Activated naive CD8-positive, alpha-beta T cell (primary cell): ENCODE data around the gene LRMDA.

Experiments used
- H3K27ac Mint-ChIP-seq: one replicate; pipeline ENCODE4 v1.8.0; 2021; ENCODE audit warnings: mixed read lengths
- H3K27me3 Mint-ChIP-seq: one replicate; pipeline ENCODE4 v1.8.0; 2021; ENCODE audit warnings: mixed read lengths
- H3K36me3 Mint-ChIP-seq: one replicate; pipeline ENCODE4 v1.8.0; 2021; ENCODE audit warnings: mixed read lengths
- H3K4me1 Mint-ChIP-seq: one replicate; pipeline ENCODE4 v1.8.0; 2021; ENCODE audit warnings: low read depth, mixed read lengths
- H3K4me3 Mint-ChIP-seq: one replicate; pipeline ENCODE4 v1.8.0; 2021; ENCODE audit warnings: mild to moderate bottlenecking, mixed read lengths
- H3K9me3 Mint-ChIP-seq: one replicate; pipeline ENCODE4 v1.8.0; 2021; ENCODE audit warnings: low read depth, mixed read lengths

The LRMDA gene

DNA sequence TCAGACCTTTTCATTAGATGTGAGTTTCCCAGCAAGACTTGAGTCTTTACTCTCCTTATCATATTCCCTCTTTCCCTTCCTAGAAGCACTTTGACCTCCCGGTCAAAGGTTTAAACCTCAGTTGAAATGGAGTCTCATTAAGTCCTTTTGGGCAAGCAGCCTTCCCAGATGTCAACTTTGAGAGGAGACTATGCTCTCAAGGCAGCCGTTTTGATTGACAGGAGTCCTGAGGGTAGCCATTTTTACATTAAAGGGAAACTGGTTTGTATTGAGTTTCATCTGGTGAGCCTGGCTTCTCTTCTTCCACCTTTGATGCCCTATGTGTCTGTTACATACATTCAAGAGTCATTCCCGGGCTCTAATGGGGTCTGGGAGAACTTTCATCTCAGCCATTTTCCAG is 685.1 kb downstream of the LRMDA start:
- Mint-ChIP-seq H3K36me3 (no peaks in the 10 kb centered on the region), H3K9me3 (no peaks in the 10 kb centered on the region)

DNA sequence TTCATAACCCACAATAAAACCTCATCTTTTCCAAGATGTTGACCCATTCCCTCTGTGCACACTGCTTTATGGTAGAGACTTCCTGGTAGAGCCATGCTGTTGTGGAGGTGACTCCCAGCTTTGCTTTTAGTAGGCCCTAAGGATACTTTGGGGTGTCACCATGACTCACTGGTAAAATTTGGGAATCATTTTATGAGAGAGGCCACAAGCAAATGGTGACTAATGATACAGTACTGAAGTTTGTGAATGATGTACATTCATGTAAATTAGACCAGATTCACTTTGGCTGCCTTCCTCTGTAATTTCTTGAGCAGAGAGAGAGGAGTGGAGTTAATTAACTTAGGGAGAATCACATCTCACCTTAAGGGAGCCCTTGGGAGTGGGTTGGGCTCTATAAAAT is 686.5 kb downstream of the LRMDA start:
- no peaks in the 10 kb centered on the region for H3K9me3 Mint-ChIP-seq
- H3K4me1 Mint-ChIP-seq = no peaks in the 10 kb centered on the region
- H3K27ac Mint-ChIP-seq = no peak overlapping the region
- H3K36me3 Mint-ChIP-seq = no peaks in the 10 kb centered on the region
- H3K27me3 Mint-ChIP-seq = no peaks in the 10 kb centered on the region
- no peak overlapping the region for H3K4me3 Mint-ChIP-seq

More for the DNA sequence above, 685.1 kb downstream of the LRMDA start:
- H3K4me3 Mint-ChIP-seq = no peak overlapping the region
- H3K4me1 Mint-ChIP-seq = no peaks in the 10 kb centered on the region
- H3K27me3 Mint-ChIP-seq = peaks cover 1% of the 10 kb centered on the region
- no peak overlapping the region for H3K27ac Mint-ChIP-seq

DNA sequence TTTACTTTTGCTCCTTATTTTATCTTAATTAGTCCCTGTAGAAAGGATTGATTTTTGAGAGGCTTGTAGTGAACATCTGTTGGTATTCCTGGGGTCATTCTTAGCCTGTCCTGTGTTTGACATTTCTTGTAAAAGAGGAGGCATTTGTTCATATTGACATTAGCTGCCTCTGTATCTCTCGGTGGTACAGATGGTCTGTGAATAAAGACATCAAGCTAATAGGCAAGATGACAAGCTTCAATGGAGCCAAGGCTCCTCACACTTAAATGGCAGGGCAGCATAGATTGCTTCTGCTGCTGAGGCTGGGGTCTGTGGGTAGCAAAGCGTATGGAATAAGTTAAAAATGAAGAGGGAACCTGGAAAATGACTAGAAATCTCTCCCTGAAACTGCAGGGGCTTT is 687.6 kb downstream of the LRMDA start:
- Mint-ChIP-seq H3K27me3 (no peaks in the 10 kb centered on the region), H3K4me1 (no peaks in the 10 kb centered on the region), H3K9me3 (no peaks in the 10 kb centered on the region), H3K27ac (no peak overlapping the region), H3K4me3 (no peak overlapping the region), H3K36me3 (no peaks in the 10 kb centered on the region)

DNA sequence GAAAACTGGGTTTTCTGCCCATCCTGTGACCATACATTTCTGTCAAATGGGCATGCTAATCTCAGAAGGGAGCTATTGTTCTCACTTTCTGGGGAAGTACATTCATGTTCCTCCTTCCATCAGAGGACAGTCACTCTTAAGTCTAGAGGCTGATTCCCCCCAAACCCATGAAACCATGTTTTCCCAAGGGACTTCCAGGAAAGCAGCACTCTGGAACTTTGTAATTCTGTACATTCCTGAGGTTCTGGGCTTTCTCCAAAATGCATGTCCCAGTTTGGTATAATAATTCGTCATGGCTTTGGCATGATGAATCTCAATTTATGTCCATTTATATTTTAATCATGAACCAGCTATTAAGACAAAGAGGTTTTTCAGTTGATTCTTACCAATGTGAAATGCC is 688.1 kb downstream of the LRMDA start:
- Mint-ChIP-seq H3K27me3 (no peaks in the 10 kb centered on the region), H3K36me3 (no peaks in the 10 kb centered on the region), H3K27ac (no peak overlapping the region), H3K4me3 (no peak overlapping the region), H3K4me1 (no peaks in the 10 kb centered on the region), H3K9me3 (no peaks in the 10 kb centered on the region)

DNA sequence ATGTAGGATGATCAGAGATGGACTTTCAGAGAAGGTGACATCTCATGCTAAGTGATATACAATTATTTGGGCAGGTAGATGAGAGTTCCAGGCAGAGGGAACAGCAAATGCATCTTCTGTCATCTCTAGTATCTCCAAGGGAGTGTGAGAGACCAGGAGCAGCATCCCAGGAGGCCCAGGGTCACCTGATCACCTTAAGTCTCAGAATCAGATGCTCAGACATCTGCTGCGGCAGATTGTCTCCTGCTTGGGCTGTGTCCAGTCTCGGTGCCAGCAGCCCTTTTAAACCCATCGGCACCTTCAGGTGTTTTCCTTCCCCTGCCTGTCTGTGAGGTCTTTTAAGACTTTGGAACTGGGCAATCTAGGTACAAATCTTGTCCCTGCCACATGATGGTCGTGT is 690.6 kb downstream of the LRMDA start:
- Mint-ChIP-seq H3K27ac (no peak overlapping the region), H3K9me3 (no peaks in the 10 kb centered on the region), H3K27me3 (no peaks in the 10 kb centered on the region), H3K4me3 (no peak overlapping the region), H3K36me3 (no peaks in the 10 kb centered on the region), H3K4me1 (no peaks in the 10 kb centered on the region)

DNA sequence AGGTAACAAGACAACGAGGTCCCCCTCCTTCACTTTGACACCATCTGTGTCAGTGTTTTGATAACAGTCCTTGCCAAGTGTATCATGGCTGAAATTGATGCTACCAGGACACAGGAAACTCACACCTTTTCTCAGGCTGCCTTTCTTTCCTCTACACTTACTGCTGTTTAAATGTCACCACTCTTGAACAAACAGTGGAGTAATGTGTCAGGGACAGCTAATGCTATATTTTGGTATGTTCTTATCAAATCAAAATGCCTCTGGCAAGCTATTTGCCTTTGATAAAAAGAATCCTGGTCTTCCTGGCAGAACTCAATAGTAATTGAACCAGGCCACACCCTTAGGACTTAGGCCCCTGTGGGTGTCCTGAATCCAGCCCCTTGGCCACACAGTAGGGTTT is 692.9 kb downstream of the LRMDA start:
- no peaks in the 10 kb centered on the region for H3K9me3 Mint-ChIP-seq

DNA sequence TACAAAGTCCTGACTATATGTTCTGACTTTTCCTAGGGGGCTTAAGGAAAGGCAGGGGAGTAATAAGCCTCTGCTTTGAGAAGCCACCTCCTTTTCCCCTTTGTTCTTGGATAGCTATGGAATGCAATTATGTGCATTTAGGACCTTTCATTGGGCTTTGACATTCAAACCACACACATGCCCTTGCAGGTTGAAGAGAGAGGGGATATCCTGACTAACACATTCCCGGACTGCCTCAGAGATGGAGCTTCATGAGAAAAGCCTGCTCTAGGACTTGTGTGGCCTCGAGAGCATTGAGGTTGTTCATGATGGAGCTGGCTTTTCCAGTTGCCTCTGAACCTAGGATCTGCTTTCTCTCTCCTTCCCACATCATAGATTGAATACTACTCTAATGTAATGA is 694.5 kb downstream of the LRMDA start:
- Mint-ChIP-seq H3K27me3 (no peaks in the 10 kb centered on the region), H3K9me3 (no peaks in the 10 kb centered on the region), H3K4me3 (no peak overlapping the region), H3K4me1 (no peaks in the 10 kb centered on the region), H3K27ac (no peak overlapping the region), H3K36me3 (no peaks in the 10 kb centered on the region)

More for the DNA sequence above, 692.9 kb downstream of the LRMDA start:
- H3K27me3 Mint-ChIP-seq = no peaks in the 10 kb centered on the region
- no peak overlapping the region for H3K4me3 Mint-ChIP-seq
- H3K36me3 Mint-ChIP-seq = no peaks in the 10 kb centered on the region
- no peaks in the 10 kb centered on the region for H3K4me1 Mint-ChIP-seq
- H3K27ac Mint-ChIP-seq = no peak overlapping the region

DNA sequence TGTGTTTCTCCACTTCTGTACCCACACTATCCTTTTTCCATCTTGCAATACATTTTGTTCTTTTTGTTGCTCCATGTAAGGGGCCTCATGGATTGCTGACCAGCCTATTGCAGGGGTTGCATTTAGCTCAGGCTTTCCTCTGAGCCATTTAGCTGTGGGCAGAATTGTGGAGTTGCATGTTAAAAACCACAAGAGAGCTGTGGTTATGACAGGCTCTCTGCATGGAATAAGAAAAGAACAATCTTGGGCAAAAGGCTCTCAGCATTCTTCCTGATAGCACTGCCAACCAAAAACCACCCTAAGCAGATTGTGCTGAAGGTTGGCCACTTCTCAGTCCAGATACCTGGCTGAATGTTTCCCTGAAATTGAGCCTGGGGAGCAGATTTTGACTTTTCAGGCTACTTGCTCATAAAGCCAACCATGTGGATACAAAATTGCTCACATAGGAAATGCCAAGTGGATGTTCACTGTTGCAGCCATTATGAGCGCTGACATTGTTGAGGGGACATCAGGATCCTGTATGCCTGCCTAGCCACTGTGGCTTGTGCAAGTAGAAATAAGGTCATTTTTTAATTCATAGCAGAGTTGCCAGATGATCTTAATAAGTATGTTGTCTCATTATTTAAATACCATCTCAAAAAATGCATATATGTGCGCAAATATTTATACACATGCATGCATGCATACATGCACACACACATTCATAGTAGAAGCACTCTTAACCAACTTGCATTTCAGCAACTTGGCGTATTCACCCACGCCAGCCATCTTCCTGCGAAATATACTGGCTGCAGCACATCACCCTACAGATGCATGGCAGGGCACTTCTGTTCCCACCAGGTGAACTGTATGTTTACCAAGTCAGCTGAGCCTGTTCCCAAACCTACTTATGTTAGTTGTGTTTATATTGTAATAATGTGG is 695.4 kb downstream of the LRMDA start:
- H3K4me1 Mint-ChIP-seq = no peaks in the 10 kb centered on the region
- no peak overlapping the region for H3K27ac Mint-ChIP-seq
- no peak overlapping the region for H3K4me3 Mint-ChIP-seq
- no peaks in the 10 kb centered on the region for H3K9me3 Mint-ChIP-seq
- no peaks in the 10 kb centered on the region for H3K36me3 Mint-ChIP-seq
- no peaks in the 10 kb centered on the region for H3K27me3 Mint-ChIP-seq

DNA sequence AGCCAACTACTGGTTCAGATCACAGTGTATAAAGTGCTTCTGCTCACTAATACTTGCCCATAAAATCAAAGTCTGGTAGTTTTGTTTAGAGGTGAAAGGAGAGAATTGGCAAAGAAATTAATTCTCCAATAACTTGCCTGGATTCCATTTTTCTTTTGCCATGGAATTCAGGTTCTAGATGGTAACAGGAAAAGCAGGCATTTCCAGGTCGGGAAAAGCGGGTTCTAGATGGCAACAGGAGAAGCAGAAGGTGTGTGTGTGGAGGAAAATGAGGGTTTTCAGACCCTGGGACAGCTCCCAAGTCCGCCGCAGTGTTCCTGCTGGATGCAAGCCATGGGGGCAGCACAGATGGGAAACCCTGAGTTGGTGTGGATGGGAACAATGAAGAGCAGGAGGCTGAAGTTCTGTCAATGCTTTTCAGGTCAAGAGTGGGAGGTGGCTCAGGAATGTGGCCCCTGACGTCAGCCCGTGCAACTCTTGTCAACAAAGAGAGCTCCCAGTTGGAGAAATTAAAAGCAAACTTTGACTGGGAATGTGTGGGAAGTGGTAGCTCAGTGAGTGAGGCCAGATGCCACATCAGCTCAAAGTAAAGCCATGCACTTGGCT is 696.7 kb downstream of the LRMDA start:
- no peaks in the 10 kb centered on the region for H3K27me3 Mint-ChIP-seq
- H3K4me1 Mint-ChIP-seq = no peaks in the 10 kb centered on the region
- H3K27ac Mint-ChIP-seq = no peak overlapping the region
- no peak overlapping the region for H3K4me3 Mint-ChIP-seq
- H3K9me3 Mint-ChIP-seq = no peaks in the 10 kb centered on the region
- no peaks in the 10 kb centered on the region for H3K36me3 Mint-ChIP-seq

DNA sequence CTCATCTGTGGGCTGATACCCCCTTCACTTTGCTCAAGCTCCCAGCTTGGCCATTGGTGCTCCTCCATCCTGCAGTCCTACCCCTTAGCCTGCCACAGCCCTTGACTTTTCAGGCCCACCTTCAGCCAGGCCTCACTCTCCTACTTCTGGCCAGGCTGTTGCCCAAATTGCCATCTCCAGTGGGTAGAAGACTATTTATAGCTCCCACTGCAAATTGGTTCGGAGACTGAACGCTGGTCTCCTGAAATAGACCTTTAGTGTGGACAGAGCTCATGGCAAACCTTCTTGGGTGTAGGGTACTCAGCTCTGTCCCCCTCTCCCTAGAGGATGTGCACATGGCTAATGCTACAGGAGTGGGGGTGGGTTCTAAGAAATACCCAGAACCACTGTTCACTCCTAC is 697.8 kb downstream of the LRMDA start:
- Mint-ChIP-seq H3K4me1 (no peaks in the 10 kb centered on the region), H3K27ac (no peak overlapping the region), H3K36me3 (no peaks in the 10 kb centered on the region), H3K9me3 (no peaks in the 10 kb centered on the region), H3K4me3 (no peak overlapping the region), H3K27me3 (no peaks in the 10 kb centered on the region)

DNA sequence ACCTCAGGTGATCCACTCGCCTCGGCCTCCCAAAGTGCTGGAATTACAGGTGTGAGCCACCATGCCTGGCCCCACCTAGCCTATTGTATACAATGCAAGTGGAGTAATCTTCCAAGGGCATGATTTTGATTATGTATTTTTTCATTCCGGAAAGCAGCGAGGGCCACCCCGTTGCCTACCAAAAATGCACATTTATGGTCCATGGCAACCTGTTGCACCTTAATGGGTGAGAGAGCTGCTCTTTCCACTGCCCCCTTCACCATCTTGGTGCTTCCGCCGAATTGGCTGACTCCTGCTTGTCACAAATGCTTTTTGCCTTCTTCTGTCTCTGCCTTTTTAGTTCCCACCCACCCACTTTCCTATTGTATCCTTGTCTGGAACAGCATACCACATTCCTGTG is 699.5 kb downstream of the LRMDA start:
- H3K4me1 Mint-ChIP-seq = no peaks in the 10 kb centered on the region
- H3K36me3 Mint-ChIP-seq = no peaks in the 10 kb centered on the region
- H3K4me3 Mint-ChIP-seq = no peak overlapping the region
- H3K27ac Mint-ChIP-seq = no peak overlapping the region
- no peaks in the 10 kb centered on the region for H3K9me3 Mint-ChIP-seq
- no peaks in the 10 kb centered on the region for H3K27me3 Mint-ChIP-seq

DNA sequence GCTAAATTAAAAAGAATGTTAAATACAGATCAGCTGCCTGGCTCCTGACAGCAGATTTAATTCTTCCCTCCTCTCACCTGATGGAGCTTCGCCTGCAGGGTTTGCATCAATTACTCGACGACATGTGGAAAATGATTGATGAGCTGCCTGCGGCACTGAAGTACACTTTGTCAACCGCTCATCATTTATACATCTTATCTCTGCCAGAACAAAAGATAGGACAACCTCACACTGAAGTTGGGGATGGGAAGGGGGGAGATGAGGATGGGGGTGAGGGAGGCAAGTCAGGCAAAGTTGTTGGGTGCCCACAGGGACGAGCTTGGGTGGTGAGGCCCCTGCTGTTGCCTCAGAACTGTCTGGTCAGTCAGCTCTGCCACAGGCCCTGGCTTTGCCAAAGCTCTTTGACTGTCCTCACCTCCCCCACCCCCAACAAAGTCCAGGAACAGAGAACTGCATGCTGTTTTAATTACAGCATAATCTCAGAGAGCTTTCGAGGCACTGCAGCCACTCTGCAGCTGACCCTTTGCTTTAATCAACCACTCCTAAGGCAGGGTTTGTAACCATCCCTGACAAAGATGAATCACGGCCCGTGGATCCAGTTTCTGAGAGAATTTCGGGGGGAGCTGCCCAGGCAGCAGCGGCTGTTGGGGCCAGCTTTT is 702.3 kb downstream of the LRMDA start:
- Mint-ChIP-seq H3K27ac (no peak overlapping the region), H3K9me3 (no peaks in the 10 kb centered on the region), H3K36me3 (no peaks in the 10 kb centered on the region), H3K4me3 (no peak overlapping the region), H3K4me1 (no peaks in the 10 kb centered on the region), H3K27me3 (no peaks in the 10 kb centered on the region)

DNA sequence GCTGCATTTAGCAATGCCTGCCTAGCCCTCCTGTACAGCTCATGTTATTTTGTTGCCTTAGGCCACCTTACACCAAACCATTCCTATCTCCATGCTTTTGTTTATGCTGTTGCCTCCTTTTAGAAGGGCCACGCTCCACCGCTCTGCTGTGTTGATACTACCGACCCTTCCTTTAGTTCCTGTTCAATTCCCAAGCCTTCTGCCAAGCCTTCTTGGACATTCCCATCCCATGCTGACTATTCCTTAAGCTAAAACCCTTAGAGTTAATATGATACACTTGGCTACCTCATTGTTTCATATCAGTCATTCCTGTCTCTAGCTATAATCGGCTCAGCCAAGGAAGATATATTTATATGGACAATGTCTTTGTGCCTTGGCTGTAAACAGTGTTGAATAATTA is 705.5 kb downstream of the LRMDA start:
- no peaks in the 10 kb centered on the region for H3K9me3 Mint-ChIP-seq
- no peaks in the 10 kb centered on the region for H3K36me3 Mint-ChIP-seq
- H3K4me1 Mint-ChIP-seq = peaks cover 2% of the 10 kb centered on the region
- H3K27ac Mint-ChIP-seq = no peak overlapping the region
- H3K27me3 Mint-ChIP-seq = no peaks in the 10 kb centered on the region
- H3K4me3 Mint-ChIP-seq = no peak overlapping the region

DNA sequence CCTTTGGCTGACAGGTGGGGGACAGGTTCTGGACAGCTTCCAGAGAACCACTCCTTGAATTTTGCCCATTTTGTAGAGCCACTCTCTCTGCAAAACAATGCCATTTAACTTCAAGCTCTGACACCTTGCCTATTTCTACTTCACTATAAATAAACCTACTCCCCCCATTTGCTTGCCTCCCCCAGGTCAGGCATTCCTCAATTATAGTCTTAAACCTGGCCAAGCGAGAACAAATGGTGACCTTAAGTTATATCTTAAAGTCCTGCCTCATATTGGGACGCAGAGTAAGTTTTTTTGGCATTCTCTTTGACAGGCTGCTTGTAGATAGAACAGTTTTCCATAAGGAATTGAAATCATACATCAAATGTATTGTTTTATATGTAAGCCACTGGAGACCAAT is 706.9 kb downstream of the LRMDA start:
- H3K27ac Mint-ChIP-seq = no peak overlapping the region

DNA sequence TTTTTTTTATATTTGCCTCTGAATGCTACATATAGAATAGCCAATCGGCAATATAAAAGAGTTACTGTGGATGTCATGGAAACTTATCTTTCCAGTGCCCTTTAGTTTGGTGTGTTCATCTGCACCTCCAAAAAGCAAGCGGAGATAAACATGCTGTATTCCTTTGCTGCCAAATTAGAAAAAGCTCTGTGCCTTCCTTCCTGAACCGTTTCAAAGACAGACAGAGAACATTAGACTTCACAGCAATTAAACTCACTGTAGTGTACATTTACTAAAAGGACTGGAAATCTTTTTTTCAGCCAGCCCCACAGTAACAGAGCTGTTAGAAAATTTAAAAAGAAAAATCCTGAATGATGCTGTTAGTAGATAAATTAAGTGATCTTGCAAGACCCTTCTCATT is 707.5 kb downstream of the LRMDA start:
- Mint-ChIP-seq H3K9me3 (no peaks in the 10 kb centered on the region), H3K36me3 (no peaks in the 10 kb centered on the region), H3K4me3 (no peak overlapping the region), H3K4me1 (peaks cover 2% of the 10 kb centered on the region), H3K27me3 (no peaks in the 10 kb centered on the region), H3K27ac (no peak overlapping the region)

More for the DNA sequence above, 706.9 kb downstream of the LRMDA start:
- Mint-ChIP-seq H3K36me3 (no peaks in the 10 kb centered on the region), H3K9me3 (no peaks in the 10 kb centered on the region), H3K4me3 (no peak overlapping the region), H3K4me1 (peaks cover 2% of the 10 kb centered on the region), H3K27me3 (no peaks in the 10 kb centered on the region)
